ENCODE results near the gene BCAN.

Gene BCAN

DNA sequence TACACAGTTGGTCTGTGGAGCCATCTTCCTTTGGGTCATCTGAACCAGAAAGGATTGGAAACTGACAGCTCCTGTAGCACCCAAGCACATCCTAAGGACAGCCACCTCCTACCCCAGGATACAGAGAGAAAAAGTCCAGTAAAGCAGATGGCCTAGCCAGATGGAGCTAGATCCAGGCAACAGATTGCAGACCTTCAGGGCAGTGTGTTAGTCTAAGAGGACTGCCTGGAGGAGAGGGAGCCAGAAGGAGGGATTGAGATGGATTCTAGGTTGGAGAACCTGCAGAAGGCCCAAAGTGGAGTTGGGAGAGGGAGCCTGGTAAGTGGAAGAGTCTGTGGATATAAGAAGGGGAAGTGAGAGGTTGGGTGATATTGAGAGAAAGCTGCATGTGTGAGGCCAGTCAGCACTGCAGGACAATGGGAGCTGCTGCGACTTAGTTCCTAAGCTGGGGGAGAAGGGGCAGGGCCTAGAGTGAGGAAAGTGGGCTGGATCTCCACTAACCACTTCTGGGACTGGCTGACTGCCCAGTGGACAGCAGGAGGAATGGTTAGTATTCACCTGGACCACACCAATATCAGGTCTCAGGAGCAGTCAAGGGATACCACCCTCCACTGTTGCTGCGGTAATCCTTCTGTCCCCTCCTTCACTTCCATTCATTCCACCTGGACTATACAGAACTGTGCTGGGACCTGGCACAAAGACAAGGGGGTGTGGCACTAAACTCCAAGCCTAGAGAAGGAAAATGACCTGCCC, 13.4 kb downstream of the BCAN start:
- no peak overlapping the region for H3K4me2 ChIP-seq (ENCODE audit: low read length)
- H3K4me1 ChIP-seq (ENCODE audit: control insufficient read depth, low read length): peaks cover 19% of the 10 kb centered on the region
- TF ChIP-seq, protein P1, sequence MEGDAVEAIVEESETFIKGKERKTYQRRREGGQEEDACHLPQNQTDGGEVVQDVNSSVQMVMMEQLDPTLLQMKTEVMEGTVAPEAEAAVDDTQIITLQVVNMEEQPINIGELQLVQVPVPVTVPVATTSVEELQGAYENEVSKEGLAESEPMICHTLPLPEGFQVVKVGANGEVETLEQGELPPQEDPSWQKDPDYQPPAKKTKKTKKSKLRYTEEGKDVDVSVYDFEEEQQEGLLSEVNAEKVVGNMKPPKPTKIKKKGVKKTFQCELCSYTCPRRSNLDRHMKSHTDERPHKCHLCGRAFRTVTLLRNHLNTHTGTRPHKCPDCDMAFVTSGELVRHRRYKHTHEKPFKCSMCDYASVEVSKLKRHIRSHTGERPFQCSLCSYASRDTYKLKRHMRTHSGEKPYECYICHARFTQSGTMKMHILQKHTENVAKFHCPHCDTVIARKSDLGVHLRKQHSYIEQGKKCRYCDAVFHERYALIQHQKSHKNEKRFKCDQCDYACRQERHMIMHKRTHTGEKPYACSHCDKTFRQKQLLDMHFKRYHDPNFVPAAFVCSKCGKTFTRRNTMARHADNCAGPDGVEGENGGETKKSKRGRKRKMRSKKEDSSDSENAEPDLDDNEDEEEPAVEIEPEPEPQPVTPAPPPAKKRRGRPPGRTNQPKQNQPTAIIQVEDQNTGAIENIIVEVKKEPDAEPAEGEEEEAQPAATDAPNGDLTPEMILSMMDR (IDR thresholded peaks at IDR 0.05; ENCODE audit: low read depth, low read length, poor library complexity, severe bottlenecking): no peak
- TF ChIP-seq EZH2phosphoT487 (IDR thresholded peaks at IDR 0.05; ENCODE audit: borderline replicate concordance, low read length): no peak
- no peak overlapping the region for H3K4me3 ChIP-seq (ENCODE audit: low read length)
- H3K27me3 ChIP-seq (ENCODE audit: control insufficient read depth, low read length): peaks cover 61% of the 10 kb centered on the region
- no peaks in the 10 kb centered on the region for H3K36me3 ChIP-seq (ENCODE audit: control insufficient read depth, low read length)
- no peaks in the 10 kb centered on the region for H4K20me1 ChIP-seq (ENCODE audit: control insufficient read depth, insufficient read depth, low read depth, low read length)
- no peaks in the 10 kb centered on the region for H3K9me3 ChIP-seq (ENCODE audit: control insufficient read depth, insufficient read depth, low read length)
- no peaks in the 10 kb centered on the region for H3K9me2 ChIP-seq (replicated peaks; ENCODE audit: control insufficient read depth, low read length)
- H3F3A ChIP-seq (ENCODE audit: control insufficient read depth, insufficient read depth): no peaks in the 10 kb centered on the region
- no peaks in the 10 kb centered on the region for H3K79me2 ChIP-seq (ENCODE audit: control insufficient read depth, low read length)
- H3K27ac ChIP-seq (ENCODE audit: low read depth, low read length): no peak overlapping the region

DNA sequence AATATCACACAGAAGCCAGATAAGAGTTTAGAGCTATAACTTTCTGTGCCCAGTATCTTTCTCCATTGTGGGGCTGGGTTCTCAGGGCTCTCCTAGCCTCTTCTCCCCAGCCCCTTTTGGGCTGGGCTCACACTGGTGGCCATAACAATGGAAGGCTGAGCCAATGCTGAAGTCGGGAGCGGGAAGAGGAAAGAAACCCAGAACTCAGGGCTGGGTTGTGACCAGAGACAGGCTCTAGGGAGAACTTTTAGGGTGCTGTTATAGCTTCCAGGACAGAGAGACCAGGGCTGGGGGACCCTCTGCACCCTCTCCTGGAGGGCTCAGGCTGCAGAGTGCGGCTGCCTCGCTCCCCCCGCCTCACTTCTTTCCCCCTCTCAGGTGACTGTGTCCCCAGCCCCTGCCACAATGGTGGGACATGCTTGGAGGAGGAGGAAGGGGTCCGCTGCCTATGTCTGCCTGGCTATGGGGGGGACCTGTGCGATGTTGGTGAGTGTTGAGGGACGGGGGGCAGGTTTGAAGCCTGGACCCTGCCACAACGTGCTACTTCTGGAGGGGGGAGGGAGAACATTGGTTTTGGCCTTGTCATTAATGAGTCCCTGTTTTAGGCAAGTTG, 14.1 kb downstream of the BCAN start:
- H3K27ac ChIP-seq (ENCODE audit: low read depth, low read length): no peak overlapping the region
- H4K20me1 ChIP-seq (ENCODE audit: control insufficient read depth, insufficient read depth, low read depth, low read length): no peaks in the 10 kb centered on the region
- H3K9me3 ChIP-seq (ENCODE audit: control insufficient read depth, insufficient read depth, low read length): no peaks in the 10 kb centered on the region
- no peaks in the 10 kb centered on the region for H3K79me2 ChIP-seq (ENCODE audit: control insufficient read depth, low read length)
- H3K4me3 ChIP-seq (ENCODE audit: low read length): no peak overlapping the region
- peaks cover 61% of the 10 kb centered on the region for H3K27me3 ChIP-seq (ENCODE audit: control insufficient read depth, low read length)
- TF ChIP-seq EZH2phosphoT487 (IDR thresholded peaks at IDR 0.05; ENCODE audit: borderline replicate concordance, low read length): no peak
- TF ChIP-seq, protein P1 (IDR thresholded peaks at IDR 0.05; ENCODE audit: low read depth, low read length, poor library complexity, severe bottlenecking): no peak
- no peaks in the 10 kb centered on the region for H3K36me3 ChIP-seq (ENCODE audit: control insufficient read depth, low read length)
- H3K4me1 ChIP-seq (ENCODE audit: control insufficient read depth, low read length): peaks cover 26% of the 10 kb centered on the region
- no peak overlapping the region for H3K4me2 ChIP-seq (ENCODE audit: low read length)
- H3K9me2 ChIP-seq (replicated peaks; ENCODE audit: control insufficient read depth, low read length): no peaks in the 10 kb centered on the region
- H3F3A ChIP-seq (ENCODE audit: control insufficient read depth, insufficient read depth): no peaks in the 10 kb centered on the region

DNA sequence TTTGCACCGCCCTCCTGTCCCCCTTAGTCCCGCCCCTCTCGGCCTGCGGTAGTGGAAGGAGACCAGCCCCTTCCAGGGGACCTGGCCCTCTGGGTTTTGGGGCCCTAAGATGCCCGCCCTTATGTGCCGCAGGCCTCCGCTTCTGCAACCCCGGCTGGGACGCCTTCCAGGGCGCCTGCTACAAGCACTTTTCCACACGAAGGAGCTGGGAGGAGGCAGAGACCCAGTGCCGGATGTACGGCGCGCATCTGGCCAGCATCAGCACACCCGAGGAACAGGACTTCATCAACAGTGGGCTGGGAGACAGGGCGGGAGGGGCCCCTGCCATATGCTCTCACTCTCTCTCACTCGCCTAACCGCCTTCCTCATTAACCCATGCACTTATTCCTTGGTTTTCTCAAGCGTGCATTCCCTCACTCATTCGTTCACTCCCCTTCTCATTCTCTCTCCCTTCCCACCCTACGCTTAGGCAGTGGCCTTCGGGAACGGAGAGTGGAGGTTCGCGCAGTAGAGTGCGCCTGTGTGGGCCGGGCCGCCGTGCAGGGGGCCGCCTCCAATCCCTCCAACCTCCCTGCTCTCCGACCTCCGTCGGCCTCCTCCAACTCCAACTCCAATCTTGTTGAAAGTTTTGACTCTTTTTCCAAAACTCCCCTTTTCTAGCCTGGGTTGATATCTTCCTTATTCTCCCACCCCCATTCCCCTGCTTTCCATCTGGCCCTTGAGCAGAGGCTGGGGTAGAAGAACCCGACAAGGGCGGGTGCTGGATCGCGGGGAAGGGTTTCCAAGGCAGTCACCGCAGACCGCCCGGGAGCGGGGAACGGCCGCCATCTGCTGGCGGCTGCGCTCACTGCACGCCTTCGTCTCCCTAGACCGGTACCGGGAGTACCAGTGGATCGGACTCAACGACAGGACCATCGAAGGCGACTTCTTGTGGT, 15.2 kb downstream of the BCAN start:
- Histone ChIP-seq H3K4me1 (ENCODE audit: control insufficient read depth, low read length) (peaks cover 37% of the 10 kb centered on the region), H3K4me3 (ENCODE audit: low read length) (no peak overlapping the region), H3K36me3 (ENCODE audit: control insufficient read depth, low read length) (no peaks in the 10 kb centered on the region), H3K27me3 (ENCODE audit: control insufficient read depth, low read length) (peaks cover 54% of the 10 kb centered on the region), H3K4me2 (ENCODE audit: low read length) (peak overlapping the region; percentile 35), H3K9me3 (ENCODE audit: control insufficient read depth, insufficient read depth, low read length) (no peaks in the 10 kb centered on the region), H4K20me1 (ENCODE audit: control insufficient read depth, insufficient read depth, low read depth, low read length) (no peaks in the 10 kb centered on the region), H3K79me2 (ENCODE audit: control insufficient read depth, low read length) (no peaks in the 10 kb centered on the region), H3K27ac (ENCODE audit: low read depth, low read length) (no peak overlapping the region), H3K9me2 (replicated peaks; ENCODE audit: control insufficient read depth, low read length) (no peaks in the 10 kb centered on the region), H3F3A (ENCODE audit: control insufficient read depth, insufficient read depth) (no peaks in the 10 kb centered on the region; the same call in 1 of the 2 replicates)
- peak; percentile 97 for TF ChIP-seq EZH2phosphoT487 (IDR thresholded peaks at IDR 0.05; ENCODE audit: borderline replicate concordance, low read length)
- TF ChIP-seq, protein P1 (IDR thresholded peaks at IDR 0.05; ENCODE audit: low read depth, low read length, poor library complexity, severe bottlenecking): peak; percentile 96
